ENCODE data around the gene GPR39.

Gene GPR39

GRCh38 chr2:132477436-132477835, 60.8 kb downstream of the GPR39 start:
- H3K36me3 ChIP-seq (ENCODE audit: control insufficient read depth in 1 of 2, insufficient read depth in 2 of 2, low read length in 2 of 2) = no peaks in the 10 kb centered on the region
- no peak overlapping the region for H3K9ac ChIP-seq (ENCODE audit: low read length)
- no peaks in the 10 kb centered on the region for H3K79me1 ChIP-seq (ENCODE audit: low read length)
- no peaks in the 10 kb centered on the region for H3K27me3 ChIP-seq (ENCODE audit: insufficient read depth, low read length)
- H3K4me3 ChIP-seq (ENCODE audit: low read depth, low read length) = no peak overlapping the region
- no peak overlapping the region for H3K4ac ChIP-seq (ENCODE audit: low read depth, low read length)
- no peak overlapping the region for H3K27ac ChIP-seq (ENCODE audit: low read depth, low read length)
- no peak overlapping the region for H3K4me2 ChIP-seq (ENCODE audit: low read length)
- no peak overlapping the region for H2BK120ac ChIP-seq (ENCODE audit: insufficient read depth, low read length, poor library complexity)
- no peak overlapping the region for H3K14ac ChIP-seq (ENCODE audit: low read length)
- peaks cover 0 to 2% of the 10 kb centered on the region in 2 experiments for H3K4me1 ChIP-seq (ENCODE audit: control insufficient read depth in 1 of 2, insufficient read depth in 2 of 2, low read length in 2 of 2)
- H2BK5ac ChIP-seq (ENCODE audit: low read depth, low read length, poor library complexity) = no peak overlapping the region
- H3K79me2 ChIP-seq (ENCODE audit: control insufficient read depth, insufficient read depth, low read length, poor library complexity) = no peaks in the 10 kb centered on the region
- peaks cover 4% of the 10 kb centered on the region for H3K9me3 ChIP-seq (ENCODE audit: insufficient read depth, low read depth, low read length)
- no peak overlapping the region for H4K8ac ChIP-seq (ENCODE audit: low read depth, low read length)
- DNase-seq = no peak
- H3K18ac ChIP-seq (ENCODE audit: low read length) = no peak overlapping the region
- H4K91ac ChIP-seq (ENCODE audit: low read depth, low read length) = no peak overlapping the region
- WGBS (ENCODE audit: extremely low coverage, insufficient coverage, insufficient read length) = no CpG with 5 or more reads among the region's 4 CpGs
- H2AK5ac ChIP-seq (ENCODE audit: low read length) = no peak overlapping the region
- H2BK12ac ChIP-seq (ENCODE audit: low read length) = no peak overlapping the region
- H4K12ac ChIP-seq (ENCODE audit: low read depth, low read length) = no peak overlapping the region
- H3K23ac ChIP-seq (ENCODE audit: low read length) = no peak overlapping the region
- no peak overlapping the region for H2AFZ ChIP-seq (ENCODE audit: insufficient read depth, low read length, poor library complexity)

GRCh38 chr2:132477962-132478361, 61.4 kb downstream of the GPR39 start:
- Histone ChIP-seq H3K14ac (ENCODE audit: low read length) (no peak overlapping the region), H3K79me1 (ENCODE audit: low read length) (no peaks in the 10 kb centered on the region), H3K36me3 (ENCODE audit: control insufficient read depth in 1 of 2, insufficient read depth in 2 of 2, low read length in 2 of 2) (no peaks in the 10 kb centered on the region), H4K12ac (ENCODE audit: low read depth, low read length) (no peak overlapping the region), H3K79me2 (ENCODE audit: control insufficient read depth, insufficient read depth, low read length, poor library complexity) (no peaks in the 10 kb centered on the region), H4K91ac (ENCODE audit: low read depth, low read length) (no peak overlapping the region), H3K4ac (ENCODE audit: low read depth, low read length) (no peak overlapping the region), H2BK5ac (ENCODE audit: low read depth, low read length, poor library complexity) (no peak overlapping the region), H2AFZ (ENCODE audit: insufficient read depth, low read length, poor library complexity) (no peak overlapping the region), H3K4me1 (ENCODE audit: control insufficient read depth in 1 of 2, insufficient read depth in 2 of 2, low read length in 2 of 2) (peaks cover 0 to 2% of the 10 kb centered on the region in 2 experiments), H4K8ac (ENCODE audit: low read depth, low read length) (no peak overlapping the region), H3K9me3 (ENCODE audit: insufficient read depth, low read depth, low read length) (peaks cover 4% of the 10 kb centered on the region), H2BK120ac (ENCODE audit: insufficient read depth, low read length, poor library complexity) (no peak overlapping the region), H3K27me3 (ENCODE audit: insufficient read depth, low read length) (no peaks in the 10 kb centered on the region), H3K9ac (ENCODE audit: low read length) (no peak overlapping the region), H3K4me2 (ENCODE audit: low read length) (no peak overlapping the region), H3K27ac (ENCODE audit: low read depth, low read length) (no peak overlapping the region), H2BK12ac (ENCODE audit: low read length) (no peak overlapping the region), H2AK5ac (ENCODE audit: low read length) (no peak overlapping the region), H3K23ac (ENCODE audit: low read length) (no peak overlapping the region), H3K18ac (ENCODE audit: low read length) (no peak overlapping the region), H3K4me3 (ENCODE audit: low read depth, low read length) (no peak overlapping the region)
- no peak for DNase-seq
- no CpG with 5 or more reads among the region's 2 CpGs for WGBS (ENCODE audit: extremely low coverage, insufficient coverage, insufficient read length)

GRCh38 chr2:132478461-132479105, 62.0 kb downstream of the GPR39 start:
- Histone ChIP-seq H3K4me1 (ENCODE audit: control insufficient read depth in 1 of 2, insufficient read depth in 2 of 2, low read length in 2 of 2) (peaks cover 0 to 2% of the 10 kb centered on the region in 2 experiments), H3K14ac (ENCODE audit: low read length) (no peak overlapping the region), H3K4me2 (ENCODE audit: low read length) (no peak overlapping the region), H3K4me3 (ENCODE audit: low read depth, low read length) (no peak overlapping the region), H3K27ac (ENCODE audit: low read depth, low read length) (no peak overlapping the region), H3K9me3 (ENCODE audit: insufficient read depth, low read depth, low read length) (peaks cover 4% of the 10 kb centered on the region), H2BK12ac (ENCODE audit: low read length) (no peak overlapping the region), H3K79me1 (ENCODE audit: low read length) (no peaks in the 10 kb centered on the region), H3K27me3 (ENCODE audit: insufficient read depth, low read length) (no peaks in the 10 kb centered on the region), H3K36me3 (ENCODE audit: control insufficient read depth in 1 of 2, insufficient read depth in 2 of 2, low read length in 2 of 2) (no peaks in the 10 kb centered on the region), H3K4ac (ENCODE audit: low read depth, low read length) (no peak overlapping the region), H2AFZ (ENCODE audit: insufficient read depth, low read length, poor library complexity) (no peak overlapping the region), H2AK5ac (ENCODE audit: low read length) (no peak overlapping the region), H4K12ac (ENCODE audit: low read depth, low read length) (no peak overlapping the region), H3K9ac (ENCODE audit: low read length) (no peak overlapping the region), H3K18ac (ENCODE audit: low read length) (no peak overlapping the region), H4K91ac (ENCODE audit: low read depth, low read length) (no peak overlapping the region), H3K23ac (ENCODE audit: low read length) (no peak overlapping the region), H2BK120ac (ENCODE audit: insufficient read depth, low read length, poor library complexity) (no peak overlapping the region), H3K79me2 (ENCODE audit: control insufficient read depth, insufficient read depth, low read length, poor library complexity) (no peaks in the 10 kb centered on the region), H4K8ac (ENCODE audit: low read depth, low read length) (no peak overlapping the region), H2BK5ac (ENCODE audit: low read depth, low read length, poor library complexity) (no peak overlapping the region)
- WGBS (ENCODE audit: extremely low coverage, insufficient coverage, insufficient read length) = no CpG with 5 or more reads among the region's 3 CpGs
- DNase-seq = no peak

DNA sequence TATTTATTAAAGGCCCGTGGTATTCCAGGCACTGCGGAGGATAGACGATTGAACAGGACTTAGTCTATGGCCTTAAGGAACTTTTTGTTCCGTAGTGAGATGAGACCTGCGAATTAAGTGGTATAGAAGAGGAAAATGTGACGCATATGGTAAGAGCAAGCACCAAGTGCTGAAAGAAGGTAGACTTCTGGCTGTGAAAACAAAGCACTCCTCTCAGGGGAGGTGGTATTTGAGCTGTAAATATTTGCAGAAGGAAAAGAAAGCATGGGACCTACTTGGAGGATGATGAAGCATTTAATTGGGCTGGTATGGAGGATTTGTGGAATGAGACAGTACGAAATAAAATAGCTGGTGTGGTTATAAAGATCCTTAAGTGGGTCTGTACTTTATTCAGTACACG, 62.5 kb downstream of the GPR39 start:
- Histone ChIP-seq H3K18ac (ENCODE audit: low read length) (no peak overlapping the region), H3K36me3 (ENCODE audit: control insufficient read depth in 1 of 2, insufficient read depth in 2 of 2, low read length in 2 of 2) (no peaks in the 10 kb centered on the region), H3K23ac (ENCODE audit: low read length) (no peak overlapping the region), H3K9ac (ENCODE audit: low read length) (no peak overlapping the region), H3K27ac (ENCODE audit: low read depth, low read length) (no peak overlapping the region), H3K14ac (ENCODE audit: low read length) (no peak overlapping the region), H3K4me2 (ENCODE audit: low read length) (no peak overlapping the region), H4K8ac (ENCODE audit: low read depth, low read length) (no peak overlapping the region), H2AK5ac (ENCODE audit: low read length) (no peak overlapping the region), H3K79me2 (ENCODE audit: control insufficient read depth, insufficient read depth, low read length, poor library complexity) (no peaks in the 10 kb centered on the region), H2BK12ac (ENCODE audit: low read length) (no peak overlapping the region), H3K79me1 (ENCODE audit: low read length) (no peaks in the 10 kb centered on the region), H2BK120ac (ENCODE audit: insufficient read depth, low read length, poor library complexity) (no peak overlapping the region), H3K4me3 (ENCODE audit: low read depth, low read length) (no peak overlapping the region), H2BK5ac (ENCODE audit: low read depth, low read length, poor library complexity) (no peak overlapping the region), H3K4ac (ENCODE audit: low read depth, low read length) (no peak overlapping the region), H3K27me3 (ENCODE audit: insufficient read depth, low read length) (no peaks in the 10 kb centered on the region), H3K9me3 (ENCODE audit: insufficient read depth, low read depth, low read length) (peaks cover 4% of the 10 kb centered on the region), H2AFZ (ENCODE audit: insufficient read depth, low read length, poor library complexity) (no peak overlapping the region), H3K4me1 (ENCODE audit: control insufficient read depth in 1 of 2, insufficient read depth in 2 of 2, low read length in 2 of 2) (peaks cover 0 to 2% of the 10 kb centered on the region in 2 experiments), H4K12ac (ENCODE audit: low read depth, low read length) (no peak overlapping the region), H4K91ac (ENCODE audit: low read depth, low read length) (no peak overlapping the region)
- WGBS (ENCODE audit: extremely low coverage, insufficient coverage, insufficient read length) = no CpG with 5 or more reads among the region's 8 CpGs
- no peak for DNase-seq

Data from trophoblast cell (in vitro differentiated cells and primary cell).